Breast epithelium (tissue), 3 donors: ENCODE data around the gene VWC2.

ENCODE experiments used
- CTCF ChIP-seq, 3 donors: fragments of 450-650 bp; IDR thresholded peaks; one replicate each; pipeline ENCODE4 v1.5.1; 2016 to 2017; ENCODE audit warnings: antibody characterized with exemption in 3 of 3, mild to moderate bottlenecking in 3 of 3, moderate library complexity in 3 of 3
- POLR2A ChIP-seq: fragments of 450-650 bp; IDR thresholded peaks from one replicate; pipeline ENCODE4 v1.6.1; 2016; ENCODE audit warnings: antibody characterized with exemption, mild to moderate bottlenecking, moderate library complexity
- POLR2AphosphoS5 ChIP-seq, 3 donors: sonication (generic); formaldehyde crosslinking; IDR thresholded peaks; one replicate each; pipeline ENCODE4 v1.6.1; 2017; ENCODE audit warnings: antibody characterized with exemption in 3 of 3

GRCh38 chr7:49937608-49938007 is 164.2 kb downstream of the VWC2 start:
- TF ChIP-seq CTCF (IDR thresholded peaks at IDR 0.05) (no peak), POLR2A (no peak), POLR2AphosphoS5 (IDR thresholded peaks at IDR 0.05) (no peak)
